OCI-LY3 (cell line): ENCODE measurements around the gene ALPG.

Source experiments
- CTCF ChIP-seq: fragments of 200-600, 300-600 bp; sonication (generic); IDR thresholded peaks from 2 replicates; pipeline ENCODE4 v1.5.1; 2014; ENCODE audit warnings: antibody characterized with exemption, low read length, low read depth
- EZH2phosphoT487 ChIP-seq: fragments of 200-600 bp; shearing (Covaris generic); IDR thresholded peaks from 2 replicates; pipeline ENCODE4 v1.6.1; 2018; ENCODE audit warnings: antibody characterized with exemption, mixed run types, low read depth

- TF ChIP-seq CTCF: no peak
- TF ChIP-seq EZH2phosphoT487: no peak
These were observed 13.4 kb downstream of the ALPG start for GRCh38 chr2:232420073-232420454.
